Gastroesophageal sphincter (tissue), 3 donors: ENCODE measurements around the gene PCMT1.

Source experiments
- CTCF ChIP-seq, 4 experiments: fragments of 200-600 bp in 2 of 4; fragments of 450-650 bp in 2 of 4; sonication (generic) in 1 of 4; IDR thresholded peaks; one replicate each; pipeline ENCODE4 v1.5.1; 2017 to 2019; ENCODE audit warnings: antibody characterized with exemption in 4 of 4, mild to moderate bottlenecking in 2 of 4, moderate library complexity in 2 of 4
- EP300 ChIP-seq: sonication (generic); formaldehyde crosslinking; IDR thresholded peaks from one replicate; pipeline ENCODE4 v1.6.1; 2017; ENCODE audit warnings: antibody characterized with exemption, mild to moderate bottlenecking
- POLR2A ChIP-seq, 2 donors: fragments of 450-650 bp; IDR thresholded peaks; one replicate each; pipeline ENCODE4 v1.6.1; 2017; ENCODE audit warnings: antibody characterized with exemption in 2 of 2, mild to moderate bottlenecking in 2 of 2, moderate library complexity in 1 of 2
- POLR2AphosphoS5 ChIP-seq: sonication (generic); formaldehyde crosslinking; IDR thresholded peaks from one replicate; pipeline ENCODE4 v1.6.1; 2017; ENCODE audit warnings: antibody characterized with exemption

GRCh38 chr6:149723262-149723661 lies 26.3 kb upstream of the PCMT1 start:
- TF ChIP-seq CTCF (IDR thresholded peaks at IDR 0.05) (no peak), EP300 (no peak), POLR2A (IDR thresholded peaks at IDR 0.05) (no peak), POLR2AphosphoS5 (no peak)
